Kidney (tissue), 14 donors: Measurements from ENCODE around the gene HLA-DMB. TPM values are rescaled to one million over a fixed set of nuclear protein-coding genes. Genes with fewer than 3 reads are reported as not detected.

Experiments
- DNase-seq, 5 donors: peaks; one replicate each; pipeline ENCODE4 v3.0.0-alpha.2; 2013 to 2020
- FAIRE-seq: peaks from 2 replicates; lab custom pipeline; 2012; peaks lifted over from hg19 to GRCh38; lab: Jason Lieb, UNC
- H3K27ac ChIP-seq, 2 donors: one replicate each; pipeline ENCODE4 v1.7.0; 2013; ENCODE audit warnings: low read depth in 2 of 2, low read length in 2 of 2, inconsistent platforms in 1 of 2
- H3K27me3 ChIP-seq: one replicate; pipeline ENCODE4 v1.7.1; 2013; ENCODE audit warnings: low read length, inconsistent platforms; ENCODE audit not compliant: control insufficient read depth, insufficient read depth
- H3K36me3 ChIP-seq, 3 donors: one replicate each; pipeline versions ENCODE4 v1.7.0 to v1.7.1; 2013; ENCODE audit warnings: low read length in 3 of 3, control low read depth in 1 of 3, inconsistent platforms in 1 of 3; ENCODE audit not compliant: insufficient read depth in 3 of 3, control insufficient read depth in 2 of 3
- H3K4me1 ChIP-seq, 3 donors: one replicate each; pipeline versions ENCODE4 v1.7.0 to v1.7.1; 2013; ENCODE audit warnings: low read length in 3 of 3, inconsistent platforms in 1 of 3, low read depth in 1 of 3; ENCODE audit not compliant: control insufficient read depth in 2 of 3, insufficient read depth in 2 of 3
- H3K4me3 ChIP-seq, 3 donors: one replicate each; pipeline versions ENCODE4 v1.7.0 to v1.8.1; 2013; ENCODE audit warnings: low read length in 3 of 3, control low read depth in 1 of 3, inconsistent platforms in 1 of 3
- H3K9ac ChIP-seq, 3 donors: one replicate each; pipeline versions ENCODE4 v1.7.0 to v1.7.1; 2013; ENCODE audit warnings: low read length in 3 of 3, control low read depth in 1 of 3, inconsistent platforms in 1 of 3
- H3K9me3 ChIP-seq, 3 donors: one replicate each; pipeline versions ENCODE4 v1.7.0 to v1.7.1; 2013; ENCODE audit warnings: low read length in 3 of 3, control low read depth in 1 of 3, inconsistent platforms in 1 of 3; ENCODE audit not compliant: control insufficient read depth in 2 of 3, insufficient read depth in 1 of 3
- intact Hi-C: fragments of 100-400 bp; cut with DNase I; formaldehyde crosslinking; loops from one replicate; pipeline ENCODE4 v1.11.1; 2022
- polyA plus RNA-seq: library from polyadenylated mRNA; stranded (reverse); fragments of 350-450 nt; fragmentation: Illumina TruSeq; extraction: RNeasy Lipid Tissue Mini Kit (QIAGEN cat#74804); gene quantifications from one replicate; pipeline ENCODE4 v1.2.3, GENCODE V29; 2014; ENCODE audit warnings: low read depth, low replicate concordance; ENCODE audit not compliant: insufficient read depth
- total RNA-seq: library from RNA; stranded (reverse); fragmentation: NEBNext Ultra II Directional; extraction: Animal tissue kit (Norgen Biotek cat#: 25700); gene quantifications from one replicate; pipeline ENCODE4 v1.2.1, GENCODE V29; 2021
- TF ChIP-seq, protein P1 (sequence below): IDR thresholded peaks from 3 replicates; pipeline ENCODE4 v1.5.1; 2012; ENCODE audit warnings: mild to moderate bottlenecking, moderate library complexity, borderline replicate concordance; ENCODE audit not compliant: insufficient read depth; ENCODE audit errors: extremely low read depth
- donor health status: control.
- donor health status: control.
- donor health status: control.
- donor health status: control.
- donor health status: control.
- donor health status: DM: yes; HTN: yes; CAD: no.
- donor health status: Normal renal cell carcinoma (clear cell type).

HLA-DMB gene
- total and polyA plus RNA-seq, 2 donors from 2014 or later = 45.5 to 78.0 TPM

DNA sequence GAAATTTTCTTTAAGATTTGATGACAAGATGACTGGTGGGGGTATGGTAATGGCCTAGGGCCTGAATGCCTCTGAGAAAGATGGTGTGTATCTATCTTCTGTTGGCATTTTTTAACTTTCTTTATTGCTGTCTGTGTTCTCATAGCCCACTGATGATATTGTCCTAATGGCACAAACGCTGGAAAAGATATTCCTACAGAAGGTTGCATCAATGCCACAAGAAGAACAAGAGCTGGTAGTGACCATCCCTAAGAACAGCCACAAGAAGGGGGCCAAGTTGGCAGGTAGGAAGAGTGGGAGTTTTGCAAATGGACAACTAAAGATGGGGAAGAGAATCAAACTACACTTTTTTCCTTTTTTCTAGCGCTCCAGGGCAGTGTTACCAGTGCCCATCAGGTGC lies 35.1 kb upstream of the HLA-DMB start:
- H3K9ac ChIP-seq = peak overlapping the region in 1 of 3 donors; percentile 9
- H3K9me3 ChIP-seq = no peaks in the 10 kb centered on the region
- DNase-seq = no peak
- peak overlapping the region in 2 of 3 donors; percentile 12 to 89 for H3K4me3 ChIP-seq
- H3K36me3 ChIP-seq = peaks cover 43 to 81% (median 57%) of the 10 kb centered on the region in 3 donors
- no peak for FAIRE-seq
- H3K4me1 ChIP-seq = peaks cover 0 to 21% (median 15%) of the 10 kb centered on the region in 3 donors
- TF ChIP-seq, protein P1, sequence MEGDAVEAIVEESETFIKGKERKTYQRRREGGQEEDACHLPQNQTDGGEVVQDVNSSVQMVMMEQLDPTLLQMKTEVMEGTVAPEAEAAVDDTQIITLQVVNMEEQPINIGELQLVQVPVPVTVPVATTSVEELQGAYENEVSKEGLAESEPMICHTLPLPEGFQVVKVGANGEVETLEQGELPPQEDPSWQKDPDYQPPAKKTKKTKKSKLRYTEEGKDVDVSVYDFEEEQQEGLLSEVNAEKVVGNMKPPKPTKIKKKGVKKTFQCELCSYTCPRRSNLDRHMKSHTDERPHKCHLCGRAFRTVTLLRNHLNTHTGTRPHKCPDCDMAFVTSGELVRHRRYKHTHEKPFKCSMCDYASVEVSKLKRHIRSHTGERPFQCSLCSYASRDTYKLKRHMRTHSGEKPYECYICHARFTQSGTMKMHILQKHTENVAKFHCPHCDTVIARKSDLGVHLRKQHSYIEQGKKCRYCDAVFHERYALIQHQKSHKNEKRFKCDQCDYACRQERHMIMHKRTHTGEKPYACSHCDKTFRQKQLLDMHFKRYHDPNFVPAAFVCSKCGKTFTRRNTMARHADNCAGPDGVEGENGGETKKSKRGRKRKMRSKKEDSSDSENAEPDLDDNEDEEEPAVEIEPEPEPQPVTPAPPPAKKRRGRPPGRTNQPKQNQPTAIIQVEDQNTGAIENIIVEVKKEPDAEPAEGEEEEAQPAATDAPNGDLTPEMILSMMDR = no peak
- no peak overlapping the region for H3K27ac ChIP-seq
- H3K27me3 ChIP-seq = no peaks in the 10 kb centered on the region
- intact Hi-C loops = loop anchor here (10.0 kb wide), 1 partner anchor 81 kb away; no protein-coding TSS in a partner anchor

GRCh38 chr6:32974541-32975308 lies 33.9 kb upstream of the HLA-DMB start:
- Histone ChIP-seq H3K27ac (no peak overlapping the region), H3K9me3 (no peaks in the 10 kb centered on the region), H3K36me3 (peaks cover 37 to 70% (median 48%) of the 10 kb centered on the region in 3 donors), H3K9ac (peak overlapping the region; percentile 73 to 86 (median 75)), H3K27me3 (no peaks in the 10 kb centered on the region), H3K4me3 (peak overlapping the region; percentile 89 to 99 (median 98)), H3K4me1 (peaks cover 0 to 21% (median 15%) of the 10 kb centered on the region in 3 donors)
- DNase-seq (peak in 1 of 5 donors; percentile 17), FAIRE-seq (no peak)
- intact Hi-C loops = loop anchor here (10.0 kb wide), 1 partner anchor 80 kb away; no protein-coding TSS in a partner anchor
- TF ChIP-seq, protein P1 = no peak

DNA sequence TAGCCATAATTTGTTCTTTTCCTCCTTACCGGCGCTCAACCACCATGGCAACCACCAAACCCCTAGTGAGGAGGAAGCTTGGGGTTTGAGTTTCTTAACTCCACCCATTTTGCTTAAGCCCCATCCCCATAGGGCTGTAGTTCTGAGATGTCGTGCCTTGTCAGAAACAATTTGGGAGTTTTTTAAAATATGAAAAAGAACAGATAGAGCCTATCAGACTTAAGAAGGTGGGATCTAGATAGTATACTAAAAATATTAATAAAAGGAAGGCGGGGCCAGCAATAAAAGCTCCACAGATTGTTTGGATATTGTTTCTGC lies 33.1 kb upstream of the HLA-DMB start:
- H3K4me3 ChIP-seq = peak overlapping the region; percentile 89 to 99 (median 98)
- no peaks in the 10 kb centered on the region for H3K9me3 ChIP-seq
- peaks cover 33 to 62% (median 42%) of the 10 kb centered on the region in 3 donors for H3K36me3 ChIP-seq
- H3K9ac ChIP-seq = peak overlapping the region; percentile 73 to 99 (median 86)
- no peaks in the 10 kb centered on the region for H3K27me3 ChIP-seq
- FAIRE-seq (no peak), DNase-seq (peak in 2 of 5 donors; percentile 42 to 75)
- TF ChIP-seq, protein P1 = no peak
- H3K4me1 ChIP-seq = peaks cover 0 to 23% (median 15%) of the 10 kb centered on the region in 3 donors
- H3K27ac ChIP-seq = no peak overlapping the region
- intact Hi-C loops = loop anchor here (10.0 kb wide), 1 partner anchor 79 kb away; no protein-coding TSS in a partner anchor
